PC-9 (cell line): ENCODE measurements around the gene ST8SIA6. TPM values are rescaled to one million over a fixed set of nuclear protein-coding genes. Genes with fewer than 3 reads are reported as not detected.
"Not testable (repeated sequence)": the region's sequence is repeated elsewhere in the genome, so short reads cannot be mapped to it uniquely, and the experiment has no call there.

Experiments
- BruUV-seq: library from RNA; stranded (reverse); fragments of 400-500 nt; replicated peaks from 2 replicates; lab custom pipeline; 2021; lab: Mats Ljungman, UMichigan
- CTCF ChIA-PET: fragments of 300-600 bp; sonication (Branson Sonifier 250); formaldehyde crosslinking; loops from one replicate; lab custom pipeline; 2022; ENCODE audit warnings: antibody characterized with exemption; lab: Charles Lee
- POLR2A ChIA-PET: fragments of 300-600 bp; sonication (Branson Sonifier 250); formaldehyde crosslinking; loops from one replicate; lab custom pipeline; 2022; ENCODE audit warnings: antibody characterized with exemption; ENCODE audit not compliant: unreplicated experiment; lab: Charles Lee
- DNase-seq, 2 experiments: peaks; one replicate each; pipeline versions ENCODE4 v3.0.0 to v3.0.0-alpha.2; 2015 to 2022; ENCODE audit warnings: mixed read lengths in 1 of 2
- H2AFZ ChIP-seq: fragments of 200-600 bp; sonication (generic); 2 replicates; pipeline ENCODE4 v1.8.1; 2017; ENCODE audit warnings: antibody characterized with exemption
- H3F3A ChIP-seq: fragments of 200-600 bp; sonication (generic); 2 replicates; pipeline ENCODE4 v1.8.1; 2017; ENCODE audit warnings: antibody characterized with exemption, mild to moderate bottlenecking, low read depth; ENCODE audit not compliant: insufficient read depth
- H3K27ac ChIP-seq: fragments of 200-600 bp; sonication (generic); 2 replicates; pipeline ENCODE4 v1.6.1; 2016; ENCODE audit warnings: mixed run types
- H3K27me3 ChIP-seq: fragments of 200-600 bp; sonication (generic); 2 replicates; pipeline ENCODE4 v1.6.1; 2016; ENCODE audit warnings: low read depth, mixed run types; ENCODE audit not compliant: insufficient read depth
- H3K36me3 ChIP-seq: fragments of 200-600 bp; sonication (generic); 2 replicates; pipeline ENCODE4 v1.6.1; 2016; ENCODE audit warnings: low read depth, mixed run types
- H3K4me1 ChIP-seq: fragments of 200-600 bp; sonication (generic); replicated peaks from 2 replicates; pipeline ENCODE4 v1.6.1; 2016; ENCODE audit warnings: mixed run types; ENCODE audit not compliant: insufficient read depth
- H3K4me2 ChIP-seq: fragments of 200-600 bp; sonication (generic); 2 replicates; pipeline ENCODE4 v1.6.1; 2017; ENCODE audit warnings: mixed run types
- H3K4me3 ChIP-seq: fragments of 200-600 bp; sonication (generic); 2 replicates; pipeline ENCODE4 v1.6.1; 2016; ENCODE audit warnings: mixed run types
- H3K79me2 ChIP-seq: fragments of 200-600 bp; sonication (generic); 2 replicates; pipeline ENCODE4 v1.6.1; 2017; ENCODE audit warnings: low read depth, mixed run types
- H3K9me2 ChIP-seq: fragments of 200-600 bp; sonication (generic); 2 replicates; pipeline ENCODE4 v1.8.1; 2017; ENCODE audit warnings: mild to moderate bottlenecking; ENCODE audit not compliant: insufficient read depth
- H3K9me3 ChIP-seq: fragments of 200-600 bp; sonication (generic); 2 replicates; pipeline ENCODE4 v1.8.1; 2016; ENCODE audit warnings: low read depth; ENCODE audit not compliant: insufficient read depth
- H4K20me1 ChIP-seq: fragments of 200-600 bp; sonication (generic); 2 replicates; pipeline ENCODE4 v1.8.1; 2017; ENCODE audit not compliant: insufficient read depth
- EZH2 ChIP-seq: fragments of 200-600 bp; sonication (generic); IDR thresholded peaks from 2 replicates; pipeline ENCODE4 v1.8.0; 2017; ENCODE audit warnings: antibody characterized with exemption, low read depth
- intact Hi-C: fragments of 100-400 bp; cut with micrococcal nuclease; formaldehyde crosslinking; loops from one replicate; pipeline ENCODE4 v1.10.0; 2022; ENCODE audit not compliant: unreplicated experiment
- total RNA-seq: library from RNA; stranded (reverse); gene quantifications from 2 replicates; pipeline ENCODE4 v1.2.3, GENCODE V29; 2021
- TF ChIP-seq, protein P1 (sequence below): fragments of 200-600 bp; sonication (generic); conservative IDR thresholded peaks from 2 replicates; pipeline ENCODE4 v1.6.1; 2017; ENCODE audit warnings: mixed run types, antibody characterized with exemption, mild to moderate bottlenecking, moderate library complexity

ST8SIA6 gene
- total RNA-seq, 1 experiment from 2014 or later, result 2.1 TPM

DNA sequence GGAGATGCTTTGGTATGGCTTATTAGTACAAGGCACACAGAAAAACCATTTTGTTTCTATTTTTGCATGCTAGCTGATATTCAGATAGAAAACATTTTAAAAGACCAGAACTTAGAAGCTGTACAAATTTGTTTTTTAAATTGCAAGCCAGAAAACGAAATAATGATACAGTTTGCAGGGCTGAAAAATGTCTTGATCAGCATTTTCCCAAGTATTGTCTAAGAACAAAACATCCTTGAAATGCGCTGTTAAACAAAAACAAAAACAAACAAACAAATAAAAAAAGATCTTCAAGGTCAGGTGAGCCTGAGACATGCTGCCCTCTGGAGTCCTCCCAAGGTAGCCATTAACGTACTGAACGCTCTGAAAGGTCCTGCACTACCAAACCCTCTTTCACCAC lies 128.0 kb downstream of the ST8SIA6 start:
- no peak overlapping the region for H3K4me3 ChIP-seq
- no peaks in the 10 kb centered on the region for H3K9me2 ChIP-seq
- no peak overlapping the region for H3K27ac ChIP-seq
- no peaks in the 10 kb centered on the region for H3K4me1 ChIP-seq
- no TSS peak for BruUV-seq
- H3K27me3 ChIP-seq, result no peaks in the 10 kb centered on the region
- H2AFZ ChIP-seq, result no peak overlapping the region
- no peaks in the 10 kb centered on the region for H4K20me1 ChIP-seq
- DNase-seq, result no peak
- no peak overlapping the region for H3K4me2 ChIP-seq
- no peaks in the 10 kb centered on the region for H3K79me2 ChIP-seq
- no peaks in the 10 kb centered on the region for H3K36me3 ChIP-seq
- no peaks in the 10 kb centered on the region for H3F3A ChIP-seq
- CTCF ChIA-PET, result no interaction called here
- TF ChIP-seq, protein P1, sequence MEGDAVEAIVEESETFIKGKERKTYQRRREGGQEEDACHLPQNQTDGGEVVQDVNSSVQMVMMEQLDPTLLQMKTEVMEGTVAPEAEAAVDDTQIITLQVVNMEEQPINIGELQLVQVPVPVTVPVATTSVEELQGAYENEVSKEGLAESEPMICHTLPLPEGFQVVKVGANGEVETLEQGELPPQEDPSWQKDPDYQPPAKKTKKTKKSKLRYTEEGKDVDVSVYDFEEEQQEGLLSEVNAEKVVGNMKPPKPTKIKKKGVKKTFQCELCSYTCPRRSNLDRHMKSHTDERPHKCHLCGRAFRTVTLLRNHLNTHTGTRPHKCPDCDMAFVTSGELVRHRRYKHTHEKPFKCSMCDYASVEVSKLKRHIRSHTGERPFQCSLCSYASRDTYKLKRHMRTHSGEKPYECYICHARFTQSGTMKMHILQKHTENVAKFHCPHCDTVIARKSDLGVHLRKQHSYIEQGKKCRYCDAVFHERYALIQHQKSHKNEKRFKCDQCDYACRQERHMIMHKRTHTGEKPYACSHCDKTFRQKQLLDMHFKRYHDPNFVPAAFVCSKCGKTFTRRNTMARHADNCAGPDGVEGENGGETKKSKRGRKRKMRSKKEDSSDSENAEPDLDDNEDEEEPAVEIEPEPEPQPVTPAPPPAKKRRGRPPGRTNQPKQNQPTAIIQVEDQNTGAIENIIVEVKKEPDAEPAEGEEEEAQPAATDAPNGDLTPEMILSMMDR, result no peak
- no peak for TF ChIP-seq EZH2
- intact Hi-C loops, result no loop called here
- H3K9me3 ChIP-seq, result no peaks in the 10 kb centered on the region
- POLR2A ChIA-PET, result interaction anchor here (0.6 kb wide), 1 partner anchor 96 kb away, joined by 16 read pairs; no protein-coding TSS in a partner anchor

DNA sequence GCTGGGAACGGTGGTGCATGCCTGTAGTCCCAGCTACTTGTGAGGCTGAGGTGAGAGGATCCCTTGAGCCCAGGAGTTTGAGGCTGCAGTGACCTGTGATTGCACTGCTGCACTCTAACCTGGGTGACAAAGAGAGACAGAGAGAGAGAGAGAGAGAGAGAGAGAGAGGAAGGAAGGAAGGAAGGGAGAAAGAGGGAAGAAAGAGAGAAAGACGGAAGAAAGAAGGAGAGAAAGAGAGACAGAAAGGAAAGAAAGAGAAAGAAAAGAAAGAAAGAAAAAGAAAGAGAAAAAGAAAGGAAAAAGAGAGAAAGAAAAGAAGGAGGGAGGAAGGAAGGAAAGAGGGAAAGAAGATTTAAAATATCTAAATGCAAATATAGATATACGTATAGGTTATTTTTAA lies 132.4 kb downstream of the ST8SIA6 start:
- H3K27ac ChIP-seq, H3K4me2 ChIP-seq, H3K4me1 ChIP-seq, intact Hi-C loops, H3K9me2 ChIP-seq, POLR2A ChIA-PET, H2AFZ ChIP-seq, DNase-seq, H3K9me3 ChIP-seq, H3K36me3 ChIP-seq, H3K4me3 ChIP-seq, H3K27me3 ChIP-seq, H4K20me1 ChIP-seq, BruUV-seq, H3F3A ChIP-seq, CTCF ChIA-PET, H3K79me2 ChIP-seq: not testable (repeated sequence)

DNA sequence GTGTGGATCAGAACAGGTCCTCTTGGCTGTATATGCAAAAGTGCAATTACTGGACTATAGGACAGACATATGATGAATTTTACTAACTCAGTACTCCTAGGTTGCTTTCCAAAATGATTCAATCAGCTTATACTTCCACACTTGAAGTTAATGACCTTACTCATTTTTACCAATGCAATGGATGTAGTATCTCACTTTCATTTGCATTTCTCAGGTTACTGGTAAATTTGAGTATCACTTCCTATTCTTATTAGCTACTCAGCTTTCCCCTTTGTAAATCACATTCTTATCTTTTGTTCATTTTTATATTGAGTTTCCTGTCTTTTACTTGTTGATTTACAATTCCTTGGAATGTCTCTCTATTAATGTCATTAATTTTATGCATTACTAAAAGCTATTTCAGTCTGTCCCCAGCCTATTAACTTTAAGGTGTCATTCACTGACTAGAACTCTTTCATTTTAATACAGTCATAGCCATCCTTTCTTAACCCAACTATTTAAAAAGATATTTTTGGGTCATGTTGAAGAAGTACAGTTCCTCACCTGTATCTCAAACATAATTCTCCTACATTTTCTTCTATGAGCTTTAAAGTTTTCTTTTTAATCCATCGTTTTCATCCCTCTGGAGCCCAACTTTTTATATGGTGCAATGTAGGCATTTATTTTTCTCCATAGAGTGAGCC lies 137.8 kb downstream of the ST8SIA6 start:
- no peak overlapping the region for H3K4me2 ChIP-seq

More for the DNA sequence above, 137.8 kb downstream of the ST8SIA6 start:
- H3K4me3 ChIP-seq, result no peak overlapping the region
- POLR2A ChIA-PET, result no interaction called here
- CTCF ChIA-PET, result no interaction called here
- no peak overlapping the region for H3K27ac ChIP-seq
- no peaks in the 10 kb centered on the region for H3K9me2 ChIP-seq
- no TSS peak for BruUV-seq
- no peaks in the 10 kb centered on the region for H3F3A ChIP-seq
- no peak overlapping the region for H2AFZ ChIP-seq
- TF ChIP-seq, protein P1, result no peak
- H4K20me1 ChIP-seq, result no peaks in the 10 kb centered on the region
- H3K4me1 ChIP-seq, result no peaks in the 10 kb centered on the region
- intact Hi-C loops, result no loop called here
- H3K36me3 ChIP-seq, result no peaks in the 10 kb centered on the region
- DNase-seq, result no peak
- no peaks in the 10 kb centered on the region for H3K9me3 ChIP-seq
- H3K27me3 ChIP-seq, result no peaks in the 10 kb centered on the region
- no peaks in the 10 kb centered on the region for H3K79me2 ChIP-seq
